ENCODE results near the gene EPHB2. TPM values are rescaled to one million over a fixed set of nuclear protein-coding genes. Genes with fewer than 3 reads are reported as not detected.

EPHB2 gene
- total and polyA plus RNA-seq, 2 of the 8 experiments (the other 6 are each of a cell fraction or from before 2014, with no cell fraction given), result 15.8 to 17.2 TPM

- no peaks in the 10 kb centered on the region for H3K9me3 ChIP-seq (ENCODE audit: insufficient read depth in 2 of 2, low read depth in 1 of 2, low read length in 1 of 2)
- H3K4me2 ChIP-seq (ENCODE audit: insufficient read depth in 1 of 2, low read depth in 2 of 2, low read length in 2 of 2), result no peak overlapping the region
- no peaks in the 10 kb centered on the region for H3K79me2 ChIP-seq (ENCODE audit: control insufficient read depth in 1 of 2, insufficient read depth in 2 of 2, low read length in 2 of 2)
- no peak overlapping the region for H3K27ac ChIP-seq (ENCODE audit: low read depth, low read length)
- WGBS, 2 experiments (ENCODE audit: extremely low coverage in 1 of 2, insufficient coverage in 1 of 2, insufficient read length in 1 of 2, insufficient replicate concordance in 2 of 2, low coverage in 1 of 2, low lambda C conversion rate in 2 of 2, missing lambda C conversion rate in 1 of 2), result 95% methylated on average over 2 of the region's 2 CpGs; no CpG with 5 or more reads in 1 of the 2 experiments
- H3K79me1 ChIP-seq (ENCODE audit: low read depth, low read length), result no peaks in the 10 kb centered on the region
- no peak overlapping the region for H3K4ac ChIP-seq (replicated peaks; ENCODE audit: insufficient read length, low read depth, low read length)
- no peak overlapping the region for H2BK20ac ChIP-seq (ENCODE audit: low read length)
- H3K23me2 ChIP-seq (ENCODE audit: low read depth, low read length), result no peaks in the 10 kb centered on the region
- no peaks in the 10 kb centered on the region for H3K36me3 ChIP-seq (ENCODE audit: control insufficient read depth in 2 of 4, insufficient read depth in 4 of 4, low read length in 3 of 4)
- H4K5ac ChIP-seq (ENCODE audit: insufficient read length, low read depth, low read length), result no peak overlapping the region
- DNase-seq (ENCODE audit: low read depth in 1 of 2, low spot score in 2 of 2) (no peak), FAIRE-seq (no peak)
- ChIA-PET CTCF (ENCODE audit: partially characterized antibody) (interaction anchor here (0.9 to 8.6 kb wide), 6 partner anchors 15 to 182 kb away, joined by 3 to 132 read pairs (median 3); no protein-coding TSS in a partner anchor), POLR2A (ENCODE audit: partially characterized antibody) (no interaction called here)
- H2AFZ ChIP-seq (ENCODE audit: low read length), result no peak overlapping the region
- no peak overlapping the region for H3K18ac ChIP-seq (ENCODE audit: extremely low read depth, low read length)
- H3K27me3 ChIP-seq (replicated peaks in 1 of 4; ENCODE audit: control insufficient read depth in 3 of 4, extremely low read depth in 1 of 4, insufficient read depth in 3 of 4, low read length in 3 of 4), result no peaks in the 10 kb centered on the region
- no peak overlapping the region for H3K23ac ChIP-seq (ENCODE audit: insufficient read length)
- no peak overlapping the region for H3K9ac ChIP-seq (replicated peaks in 1 of 4; ENCODE audit: extremely low read depth in 1 of 4, low read depth in 3 of 4, low read length in 3 of 4)
- H2AK5ac ChIP-seq (ENCODE audit: low read depth, low read length), result no peak overlapping the region
- no peak overlapping the region for H4K8ac ChIP-seq (ENCODE audit: extremely low read depth, insufficient read depth, low read length)
- no peak overlapping the region for H4K91ac ChIP-seq (replicated peaks; ENCODE audit: insufficient read length, low read length)
- H3K14ac ChIP-seq (ENCODE audit: insufficient read length), result no peak overlapping the region
- no peak overlapping the region for H2BK5ac ChIP-seq (ENCODE audit: low read depth, low read length)
- no peak overlapping the region for H2BK12ac ChIP-seq (ENCODE audit: low read depth, low read length)
- H3K56ac ChIP-seq (replicated peaks; ENCODE audit: insufficient read length, low read depth, low read length), result no peak overlapping the region
- no peak overlapping the region for H3K4me3 ChIP-seq (ENCODE audit: extremely low read depth in 1 of 4, insufficient read depth in 2 of 4, low read depth in 3 of 4, low read length in 4 of 4)
- H3K4me1 ChIP-seq (replicated peaks in 1 of 4; ENCODE audit: control insufficient read depth in 3 of 4, insufficient read depth in 4 of 4, low read length in 3 of 4), result peaks cover 0 to 7% (median 5%) of the 10 kb centered on the region in 4 experiments; a peak in 4 of 7 replicates
- no peak overlapping the region for H2BK15ac ChIP-seq (ENCODE audit: low read length)
- H2BK120ac ChIP-seq (replicated peaks; ENCODE audit: low read depth, low read length), result no peak overlapping the region
- no peaks in the 10 kb centered on the region for H4K20me1 ChIP-seq (replicated peaks in 1 of 2; ENCODE audit: control insufficient read depth in 1 of 2, insufficient read depth in 2 of 2, low read length in 2 of 2)
- TF ChIP-seq SRF (IDR thresholded peaks at IDR 0.05; ENCODE audit: low read depth, low read length), result no peak
- TF ChIP-seq ATF2 (IDR thresholded peaks at IDR 0.05; ENCODE audit: low read length), result no peak
- TF ChIP-seq CHD2 (IDR thresholded peaks at IDR 0.05; ENCODE audit: low read length), result no peak
- no peak for TF ChIP-seq SP2 (IDR thresholded peaks at IDR 0.05; ENCODE audit: low read length)
- no peak for TF ChIP-seq BRCA1 (IDR thresholded peaks at IDR 0.05; ENCODE audit: low read depth, low read length)
- TF ChIP-seq CBX8 (IDR thresholded peaks at IDR 0.05; ENCODE audit: borderline replicate concordance, low read depth, low read length), result no peak
- no peak for TF ChIP-seq TEAD4 (IDR thresholded peaks at IDR 0.05; ENCODE audit: low read depth, low read length)
- no peak for TF ChIP-seq JUND (IDR thresholded peaks at IDR 0.05; ENCODE audit: low read length)
- no peak for TF ChIP-seq NANOG (IDR thresholded peaks at IDR 0.05; ENCODE audit: insufficient read depth, low read depth, low read length, poor library complexity, severe bottlenecking)
Observed at GRCh38 chr1:22847709-22848108, 137.1 kb downstream of the EPHB2 start.
